ENCODE measurements around the gene CCNL2.

DNA sequence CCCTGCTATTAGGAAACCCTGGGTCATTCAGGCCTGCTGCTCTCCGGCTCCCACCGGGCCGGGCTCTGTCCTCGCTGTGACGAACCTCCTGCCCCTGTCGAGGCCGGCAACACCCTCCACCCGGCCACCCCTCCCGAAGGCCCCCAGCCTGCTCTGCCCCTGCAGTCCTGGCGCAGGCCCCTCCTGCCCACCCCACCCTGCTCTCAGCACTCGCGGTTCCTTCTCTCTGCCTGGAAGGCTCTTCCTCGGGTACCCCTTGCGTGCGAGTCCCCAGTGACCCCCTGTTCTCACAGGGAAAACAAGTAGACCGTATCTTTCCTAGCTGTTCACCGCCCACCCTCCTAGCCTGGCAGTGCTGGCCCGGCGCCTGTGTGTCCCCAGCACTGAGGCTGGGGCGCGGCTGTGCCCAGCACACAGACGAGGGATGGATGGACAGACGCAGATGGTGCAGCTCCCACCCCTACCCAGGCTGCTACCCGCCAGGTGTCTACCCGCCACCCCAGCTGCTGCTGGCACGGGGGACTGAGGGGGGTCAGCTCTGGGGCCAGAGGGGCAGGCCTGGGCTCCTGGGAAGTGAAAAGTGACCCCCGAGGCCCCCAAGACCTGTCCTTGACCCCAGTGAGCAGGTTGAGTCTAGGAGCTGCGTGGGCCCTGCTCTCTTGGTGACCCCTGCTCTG, 33.3 kb upstream of the CCNL2 start:
- TF ChIP-seq EZH2 (IDR thresholded peaks at IDR 0.05) (no peak), POLR2AphosphoS5 (IDR thresholded peaks at IDR 0.05; ENCODE audit: borderline replicate concordance, low read depth, low read length) (no peak)
